ENCODE measurements around the gene SYCN. TPM values are rescaled to one million over a fixed set of nuclear protein-coding genes. Genes with fewer than 3 reads are reported as not detected.

SYCN gene
- total RNA-seq, 1 donor from 2014 or later: not detected

- H3K36me3 Mint-ChIP-seq (ENCODE audit: low read depth): peaks cover 7% of the 10 kb centered on the region
- TF ChIP-seq, protein P1, sequence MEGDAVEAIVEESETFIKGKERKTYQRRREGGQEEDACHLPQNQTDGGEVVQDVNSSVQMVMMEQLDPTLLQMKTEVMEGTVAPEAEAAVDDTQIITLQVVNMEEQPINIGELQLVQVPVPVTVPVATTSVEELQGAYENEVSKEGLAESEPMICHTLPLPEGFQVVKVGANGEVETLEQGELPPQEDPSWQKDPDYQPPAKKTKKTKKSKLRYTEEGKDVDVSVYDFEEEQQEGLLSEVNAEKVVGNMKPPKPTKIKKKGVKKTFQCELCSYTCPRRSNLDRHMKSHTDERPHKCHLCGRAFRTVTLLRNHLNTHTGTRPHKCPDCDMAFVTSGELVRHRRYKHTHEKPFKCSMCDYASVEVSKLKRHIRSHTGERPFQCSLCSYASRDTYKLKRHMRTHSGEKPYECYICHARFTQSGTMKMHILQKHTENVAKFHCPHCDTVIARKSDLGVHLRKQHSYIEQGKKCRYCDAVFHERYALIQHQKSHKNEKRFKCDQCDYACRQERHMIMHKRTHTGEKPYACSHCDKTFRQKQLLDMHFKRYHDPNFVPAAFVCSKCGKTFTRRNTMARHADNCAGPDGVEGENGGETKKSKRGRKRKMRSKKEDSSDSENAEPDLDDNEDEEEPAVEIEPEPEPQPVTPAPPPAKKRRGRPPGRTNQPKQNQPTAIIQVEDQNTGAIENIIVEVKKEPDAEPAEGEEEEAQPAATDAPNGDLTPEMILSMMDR (IDR thresholded peaks at IDR 0.05): no peak
- no peaks in the 10 kb centered on the region for H3K4me1 Mint-ChIP-seq (ENCODE audit: low read depth)
- H3K9me3 Mint-ChIP-seq (ENCODE audit: low read depth): no peaks in the 10 kb centered on the region
- H3K27ac Mint-ChIP-seq (ENCODE audit: unreplicated experiment): no peak overlapping the region
- DNase-seq (ENCODE audit: low spot score): no peak
- H3K27me3 Mint-ChIP-seq (ENCODE audit: low read depth): no peaks in the 10 kb centered on the region
- H3K4me3 Mint-ChIP-seq (ENCODE audit: unreplicated experiment): no peak overlapping the region
These were observed 37.3 kb downstream of the SYCN start for GRCh38 chr19:39166571-39167391.

DNA sequence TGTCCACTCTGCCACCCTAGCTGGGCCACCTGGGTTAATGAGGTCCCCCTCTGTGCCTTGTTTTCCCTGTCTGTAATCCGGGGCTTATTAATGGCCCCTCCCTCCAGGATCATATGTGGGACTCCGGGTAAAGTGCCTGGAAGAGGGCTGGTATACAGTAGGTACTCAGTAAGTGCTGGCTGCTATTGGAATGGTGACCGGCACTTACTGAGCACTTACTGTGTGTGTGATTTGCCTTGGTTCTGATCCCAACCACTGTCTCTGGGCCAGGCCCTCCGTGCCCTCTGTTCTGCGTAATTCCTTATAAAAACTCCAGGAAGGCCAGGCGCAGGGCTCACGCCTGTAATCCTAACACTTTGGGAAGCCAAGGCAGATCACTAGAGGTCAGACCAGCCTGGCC, 38.2 kb downstream of the SYCN start:
- H3K4me3 Mint-ChIP-seq (ENCODE audit: unreplicated experiment): no peak overlapping the region
- H3K36me3 Mint-ChIP-seq (ENCODE audit: low read depth): peaks cover 7% of the 10 kb centered on the region
- no peak for DNase-seq (ENCODE audit: low spot score)
- H3K4me1 Mint-ChIP-seq (ENCODE audit: low read depth): no peaks in the 10 kb centered on the region
- H3K9me3 Mint-ChIP-seq (ENCODE audit: low read depth): no peaks in the 10 kb centered on the region
- H3K27me3 Mint-ChIP-seq (ENCODE audit: low read depth): no peaks in the 10 kb centered on the region
- no peak overlapping the region for H3K27ac Mint-ChIP-seq (ENCODE audit: unreplicated experiment)
- TF ChIP-seq, protein P1 (IDR thresholded peaks at IDR 0.05): no peak

DNA sequence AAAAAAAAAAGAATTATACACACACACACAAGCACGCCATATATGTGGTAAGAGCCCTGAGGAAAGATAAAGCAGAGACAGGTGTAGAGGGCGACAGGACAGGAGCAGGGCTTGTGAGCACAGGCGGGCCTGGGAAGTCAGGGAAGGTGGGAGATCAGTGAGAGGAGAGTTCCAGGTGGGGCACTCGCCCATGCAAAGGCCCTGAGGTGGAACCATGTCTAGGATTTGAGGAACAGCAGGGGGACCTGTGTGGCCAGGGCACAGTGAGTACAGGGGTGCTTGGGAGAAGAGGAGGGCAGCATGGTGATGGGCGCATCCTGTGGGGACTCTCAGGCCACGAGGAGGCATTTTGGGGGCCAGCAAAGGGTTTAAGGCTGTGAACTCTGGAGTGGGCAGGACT, 39.8 kb downstream of the SYCN start:
- no peaks in the 10 kb centered on the region for H3K4me1 Mint-ChIP-seq (ENCODE audit: low read depth)
- no peak overlapping the region for H3K27ac Mint-ChIP-seq (ENCODE audit: unreplicated experiment)
- H3K4me3 Mint-ChIP-seq (ENCODE audit: unreplicated experiment): no peak overlapping the region
- TF ChIP-seq, protein P1 (IDR thresholded peaks at IDR 0.05): no peak
- peaks cover 5% of the 10 kb centered on the region for H3K36me3 Mint-ChIP-seq (ENCODE audit: low read depth)
- H3K9me3 Mint-ChIP-seq (ENCODE audit: low read depth): no peaks in the 10 kb centered on the region
- no peak for DNase-seq (ENCODE audit: low spot score)
- no peaks in the 10 kb centered on the region for H3K27me3 Mint-ChIP-seq (ENCODE audit: low read depth)

DNA sequence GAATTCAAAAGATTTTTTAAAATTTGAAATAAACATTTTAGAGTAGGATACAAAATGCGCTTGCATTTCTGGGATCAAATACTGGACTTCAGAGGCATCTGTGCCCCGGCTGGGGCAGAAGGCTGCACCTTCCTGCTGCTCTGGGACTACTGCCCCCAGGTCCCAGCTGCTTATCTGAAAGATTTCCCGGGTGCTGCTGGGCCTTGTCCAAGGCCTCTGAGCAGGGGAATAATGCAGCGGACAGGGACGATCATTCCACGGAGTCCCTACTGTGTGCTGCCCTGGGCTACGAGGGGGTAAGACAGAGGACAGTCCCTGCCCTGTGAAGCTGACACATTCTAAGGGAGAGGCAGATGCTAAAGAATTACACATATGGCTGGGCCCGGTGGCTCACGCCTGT, 40.4 kb downstream of the SYCN start:
- H3K4me3 Mint-ChIP-seq (ENCODE audit: unreplicated experiment): no peak overlapping the region
- H3K27me3 Mint-ChIP-seq (ENCODE audit: low read depth): no peaks in the 10 kb centered on the region
- H3K9me3 Mint-ChIP-seq (ENCODE audit: low read depth): no peaks in the 10 kb centered on the region
- TF ChIP-seq, protein P1 (IDR thresholded peaks at IDR 0.05): no peak
- DNase-seq (ENCODE audit: low spot score): no peak
- no peaks in the 10 kb centered on the region for H3K4me1 Mint-ChIP-seq (ENCODE audit: low read depth)
- H3K36me3 Mint-ChIP-seq (ENCODE audit: low read depth): no peaks in the 10 kb centered on the region
- H3K27ac Mint-ChIP-seq (ENCODE audit: unreplicated experiment): no peak overlapping the region

- H3K4me3 Mint-ChIP-seq (ENCODE audit: unreplicated experiment): no peak overlapping the region
- H3K27ac Mint-ChIP-seq (ENCODE audit: unreplicated experiment): no peak overlapping the region
- H3K9me3 Mint-ChIP-seq (ENCODE audit: low read depth): no peaks in the 10 kb centered on the region
- H3K4me1 Mint-ChIP-seq (ENCODE audit: low read depth): peaks cover 7% of the 10 kb centered on the region
- no peak for DNase-seq (ENCODE audit: low spot score)
- no peaks in the 10 kb centered on the region for H3K27me3 Mint-ChIP-seq (ENCODE audit: low read depth)
- no peaks in the 10 kb centered on the region for H3K36me3 Mint-ChIP-seq (ENCODE audit: low read depth)
- TF ChIP-seq, protein P1 (IDR thresholded peaks at IDR 0.05): no peak
These were observed 41.5 kb downstream of the SYCN start for GRCh38 chr19:39162441-39163043.

Measured in chondrocyte (in vitro differentiated cells).